ENCODE results near the gene OPALIN. TPM values are rescaled to one million over a fixed set of nuclear protein-coding genes. Genes with fewer than 3 reads are reported as not detected.

The OPALIN gene
- total and polyA plus RNA-seq, 10 of the 15 experiments (the other 5 are each of a cell fraction or from before 2014, with no cell fraction given): not detected

- ChIA-PET RAD21 (ENCODE audit: unreplicated experiment) (interaction anchor here (0.6 to 5.4 kb wide), 6 partner anchors 30 to 324 kb away, joined by 3 to 24 read pairs (median 4); no protein-coding TSS in a partner anchor), CTCF (interaction anchor here (0.7 to 9.4 kb wide), 27 partner anchors 8 to 646 kb away, joined by 3 to 142 read pairs (median 4); partner anchors contain the start of genes TCTN3 and ZNF518A), POLR2A (interaction anchor here (0.7 kb wide), 1 partner anchor 49 kb away, joined by 9 read pairs; no protein-coding TSS in a partner anchor), SMC1A (ENCODE audit: uncharacterized antibody, unreplicated experiment) (interaction anchor here (0.6 to 3.3 kb wide), 9 partner anchors 10 to 326 kb away, joined by 3 to 27 read pairs (median 4); no protein-coding TSS in a partner anchor)
- Histone ChIP-seq H3K4me2 (ENCODE audit: control insufficient read depth, insufficient read depth) (no peak overlapping the region), H3K36me3 (ENCODE audit: control insufficient read depth in 2 of 2, insufficient read depth in 2 of 2, low read length in 1 of 2) (no peaks in the 10 kb centered on the region), H3K27ac (ENCODE audit: control insufficient read depth, insufficient read depth) (no peak overlapping the region), H3K9ac (ENCODE audit: control insufficient read depth, insufficient read depth, low read length) (no peak overlapping the region), H3K79me2 (ENCODE audit: control insufficient read depth, insufficient read depth, low read length) (no peaks in the 10 kb centered on the region), H3K27me3 (replicated peaks in 1 of 2; ENCODE audit: control insufficient read depth in 2 of 2, insufficient read depth in 2 of 2, low read length in 1 of 2) (no peaks in the 10 kb centered on the region), H3K9me3 (replicated peaks; ENCODE audit: control insufficient read depth, insufficient read depth, low read length) (no peaks in the 10 kb centered on the region), H3K4me3 (no peak overlapping the region), H3K4me1 (ENCODE audit: control insufficient read depth, insufficient read depth, low read length) (no peaks in the 10 kb centered on the region), H2AFZ (ENCODE audit: control insufficient read depth, low read depth, low read length) (no peak overlapping the region), H4K20me1 (ENCODE audit: control insufficient read depth, insufficient read depth) (no peaks in the 10 kb centered on the region)
- intact Hi-C loops (cut with micrococcal nuclease; ENCODE audit: unreplicated experiment) (no loop called here), in situ Hi-C loops (cut with MboI) (no loop called here)
- ATAC-seq: no peak
- no peak for FAIRE-seq
- DNase-seq (ENCODE audit: low read depth, low spot score): no peak
- no peak for TF ChIP-seq USF1 (IDR thresholded peaks at IDR 0.05; ENCODE audit: borderline replicate concordance, extremely low read length, insufficient read depth, low read depth, low read length)
- no peak for TF ChIP-seq TCF12 (IDR thresholded peaks at IDR 0.05; ENCODE audit: low read depth, low read length)
- no peak for TF ChIP-seq CHD2 (IDR thresholded peaks at IDR 0.05; ENCODE audit: borderline replicate concordance, low read depth, low read length)
- no peak for TF ChIP-seq ZBED1 (IDR thresholded peaks at IDR 0.05; ENCODE audit: borderline replicate concordance)
- TF ChIP-seq BCL3 (IDR thresholded peaks at IDR 0.05; ENCODE audit: borderline replicate concordance, insufficient read depth, low read depth, low read length, poor library complexity, severe bottlenecking): no peak
- no peak for TF ChIP-seq E2F8 (IDR thresholded peaks at IDR 0.05; ENCODE audit: low read depth, partially characterized antibody)
- TF ChIP-seq HDAC2 (IDR thresholded peaks at IDR 0.05): no peak
- no peak for TF ChIP-seq SUPT20H (IDR thresholded peaks at IDR 0.05; ENCODE audit: borderline replicate concordance, control insufficient read depth, low read depth, low read length)
- TF ChIP-seq RELA (IDR thresholded peaks at IDR 0.05; ENCODE audit: borderline replicate concordance, partially characterized antibody): no peak
- TF ChIP-seq LARP7 (IDR thresholded peaks at IDR 0.05): no peak
- TF ChIP-seq E4F1 (IDR thresholded peaks at IDR 0.05; ENCODE audit: borderline replicate concordance, partially characterized antibody): no peak
- no peak for TF ChIP-seq BMI1 (IDR thresholded peaks at IDR 0.05; ENCODE audit: borderline replicate concordance)
- no peak for TF ChIP-seq ZNF207 (IDR thresholded peaks at IDR 0.05; ENCODE audit: borderline replicate concordance)
- no TSS peak for BruUV-seq (replicated peaks)
- 68% methylated on average over 4 of the region's 4 CpGs for WGBS (ENCODE audit: insufficient coverage, insufficient replicate concordance, low lambda C conversion rate, missing lambda C conversion rate)
These were observed 19.4 kb downstream of the OPALIN start for GRCh38 chr10:96339383-96339782.

Measured in GM12878 (cell line).